Upper lobe of left lung (tissue), 6 donors: ENCODE results near the gene ITGB3. TPM values are rescaled to one million over a fixed set of nuclear protein-coding genes. Genes with fewer than 3 reads are reported as not detected.
"Not testable (repeated sequence)": the region's sequence is repeated elsewhere in the genome, so short reads cannot be mapped to it uniquely, and the experiment has no call there.

ENCODE experiments used
- ATAC-seq, 2 donors: fragments of 200-7000 bp; cut with Tn5 transposase; one replicate each; pipeline ENCODE4 v1.9.1; 2022; ENCODE audit warnings: mild to moderate bottlenecking in 2 of 2, moderate library complexity in 2 of 2; ENCODE audit not compliant: low FRiP score in 2 of 2
- DNase-seq, 2 donors: peaks; one replicate each; pipeline ENCODE4 v3.0.0-alpha.2; 2019 to 2020
- H3K27ac ChIP-seq, 4 donors: fragments of 200-600 bp; sonication (generic); one replicate each; pipeline ENCODE4 v1.5.1; 2016 to 2019
- H3K27me3 ChIP-seq, 4 donors: fragments of 200-600 bp; sonication (generic); one replicate each; pipeline ENCODE4 v1.5.1; 2017 to 2019
- H3K36me3 ChIP-seq, 4 donors: fragments of 200-600 bp; sonication (generic); one replicate each; pipeline ENCODE4 v1.5.1; 2016 to 2019
- H3K4me1 ChIP-seq, 4 donors: fragments of 200-600 bp; sonication (generic); one replicate each; pipeline ENCODE4 v1.5.1; 2018 to 2019
- H3K4me3 ChIP-seq, 4 donors: fragments of 200-600 bp; sonication (generic); one replicate each; pipeline ENCODE4 v1.5.1; 2017 to 2019; ENCODE audit warnings: mild to moderate bottlenecking in 2 of 4, moderate library complexity in 1 of 4
- H3K9me3 ChIP-seq, 4 donors: fragments of 200-600 bp; sonication (generic); one replicate each; pipeline ENCODE4 v1.5.1; 2018 to 2019
- CTCF ChIP-seq, 6 experiments: fragments of 450-650 bp in 4 of 6; fragments of 200-600 bp in 2 of 6; sonication (generic) in 2 of 6; IDR thresholded peaks; one replicate each; pipeline ENCODE4 v1.5.1; 2016 to 2019; ENCODE audit warnings: antibody characterized with exemption in 6 of 6
- EP300 ChIP-seq, 4 donors: sonication (generic); formaldehyde crosslinking; IDR thresholded peaks; one replicate each; pipeline ENCODE4 v1.5.1; 2017; ENCODE audit warnings: antibody characterized with exemption in 4 of 4, control low read depth in 2 of 4
- POLR2A ChIP-seq, 4 donors: fragments of 450-650 bp; IDR thresholded peaks; one replicate each; pipeline ENCODE4 v1.5.1; 2016 to 2017; ENCODE audit warnings: antibody characterized with exemption in 4 of 4, mild to moderate bottlenecking in 2 of 4
- POLR2AphosphoS5 ChIP-seq, 2 donors: sonication (generic); formaldehyde crosslinking; IDR thresholded peaks; one replicate each; pipeline ENCODE4 v1.5.1; 2017; ENCODE audit warnings: antibody characterized with exemption in 2 of 2
- WGBS, 2 donors: methylation state at CpG; one replicate each; pipeline ENCODE4 v1.1.5; 2017 to 2018; 5-methylcytosine and 5-hydroxymethylcytosine counted together
- total RNA-seq, 6 donors: library from RNA; depleted of rRNA in 4 of 6; stranded (reverse); fragments of >200 nt in 4 of 6; gene quantifications; one replicate each; pipeline versions ENCODE4 v1.1.0 to v1.2.1, GENCODE V29; 2016 to 2021
- donor health status: DM: no; HTN: no; CAD: no; lungs with moderate emphysema.
- donor health status: DM: no; HTN: yes; CAD: no; lungs with severe emphysema.

ITGB3 gene
- total RNA-seq, 6 donors from 2014 or later = 3.4 to 17.8 (median 9.8) TPM

DNA sequence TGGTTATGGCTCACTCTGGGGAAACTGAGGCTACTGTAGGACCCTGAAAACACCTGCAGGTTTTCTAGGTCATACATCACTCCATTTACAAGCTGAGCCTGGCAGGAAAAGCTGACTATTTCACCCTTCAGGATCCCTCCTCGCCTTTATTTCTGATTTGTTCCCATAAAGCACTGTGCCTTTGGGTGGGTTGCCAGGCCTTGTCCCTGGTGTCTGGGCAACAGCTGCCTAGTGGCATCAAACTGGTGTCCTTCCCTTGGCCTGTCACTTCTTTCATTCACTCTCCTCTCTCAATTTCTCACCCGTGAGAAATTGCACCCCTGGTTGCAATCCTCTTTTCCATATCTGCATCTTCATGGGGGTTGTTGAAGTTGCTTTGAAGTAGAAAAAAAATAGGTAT lies 42.8 kb upstream of the ITGB3 start:
- Histone ChIP-seq H3K9me3 (no peaks in the 10 kb centered on the region), H3K27ac (no peak overlapping the region), H3K36me3 (no peaks in the 10 kb centered on the region), H3K4me3 (no peak overlapping the region), H3K27me3 (no peaks in the 10 kb centered on the region), H3K4me1 (peaks cover 3 to 14% (median 5%) of the 10 kb centered on the region in 4 donors)
- TF ChIP-seq POLR2A (IDR thresholded peaks at IDR 0.05) (no peak), CTCF (IDR thresholded peaks at IDR 0.05) (no peak), EP300 (IDR thresholded peaks at IDR 0.05) (no peak), POLR2AphosphoS5 (IDR thresholded peaks at IDR 0.05) (no peak)
- ATAC-seq (no peak), DNase-seq (no peak)
- 87 to 88% methylated on average over 2 of the region's 2 CpGs for WGBS, 2 donors

- Histone ChIP-seq H3K36me3 (no peaks in the 10 kb centered on the region), H3K9me3 (no peaks in the 10 kb centered on the region), H3K27me3 (no peaks in the 10 kb centered on the region), H3K4me3 (no peak overlapping the region), H3K27ac (no peak overlapping the region), H3K4me1 (peaks cover 0 to 6% (median 2%) of the 10 kb centered on the region in 4 donors)
- ATAC-seq = no peak
- WGBS, 2 donors = 89 to 90% methylated on average over 2 of the region's 2 CpGs
- no peak for DNase-seq
- no peak for TF ChIP-seq CTCF (IDR thresholded peaks at IDR 0.05)
- no peak for TF ChIP-seq POLR2AphosphoS5 (IDR thresholded peaks at IDR 0.05)
- no peak for TF ChIP-seq EP300 (IDR thresholded peaks at IDR 0.05)
- TF ChIP-seq POLR2A (IDR thresholded peaks at IDR 0.05) = no peak
These were observed 41.2 kb upstream of the ITGB3 start for GRCh38 chr17:47212458-47212857.

- Histone ChIP-seq H3K4me3 (no peak overlapping the region), H3K27me3 (no peaks in the 10 kb centered on the region), H3K36me3 (no peaks in the 10 kb centered on the region), H3K4me1 (peaks cover 0 to 6% (median 2%) of the 10 kb centered on the region in 4 donors), H3K27ac (no peak overlapping the region), H3K9me3 (no peaks in the 10 kb centered on the region)
- no peak for ATAC-seq
- no peak for TF ChIP-seq EP300 (IDR thresholded peaks at IDR 0.05)
- TF ChIP-seq POLR2AphosphoS5 (IDR thresholded peaks at IDR 0.05) = no peak
- no peak for TF ChIP-seq POLR2A (IDR thresholded peaks at IDR 0.05)
- TF ChIP-seq CTCF (IDR thresholded peaks at IDR 0.05) = no peak
- DNase-seq = no peak
- 79 to 80% methylated on average over 4 of the region's 4 CpGs for WGBS, 2 donors
These were observed 40.1 kb upstream of the ITGB3 start for GRCh38 chr17:47213540-47213939.

DNA sequence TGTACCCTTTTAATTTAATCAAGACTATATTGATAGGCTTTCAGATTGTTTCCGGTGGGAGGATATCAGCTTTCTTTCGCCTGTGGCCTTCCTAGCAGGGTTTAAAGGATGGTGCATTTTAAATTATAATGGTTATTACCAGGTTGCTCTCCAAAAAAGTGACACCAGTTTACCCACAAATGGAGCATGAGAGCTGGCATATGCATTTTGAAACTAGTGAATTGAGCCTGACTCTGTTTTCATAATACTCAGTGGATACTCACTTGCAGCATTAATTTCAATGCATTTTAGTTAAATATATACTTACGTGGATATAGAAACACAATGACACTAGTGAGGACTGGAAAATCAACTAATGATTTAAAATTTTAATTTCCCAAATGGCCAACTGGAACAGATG lies 38.7 kb upstream of the ITGB3 start:
- ATAC-seq = no peak
- Histone ChIP-seq H3K27me3 (no peaks in the 10 kb centered on the region), H3K36me3 (no peaks in the 10 kb centered on the region), H3K4me1 (peaks cover 0 to 6% (median 2%) of the 10 kb centered on the region in 4 donors), H3K27ac (no peak overlapping the region), H3K9me3 (no peaks in the 10 kb centered on the region), H3K4me3 (no peak overlapping the region)
- TF ChIP-seq EP300 (IDR thresholded peaks at IDR 0.05) (no peak), POLR2A (IDR thresholded peaks at IDR 0.05) (no peak), POLR2AphosphoS5 (IDR thresholded peaks at IDR 0.05) (no peak), CTCF (IDR thresholded peaks at IDR 0.05) (no peak)
- 87 to 96% methylated on average over 3 of the region's 3 CpGs for WGBS, 2 donors
- no peak for DNase-seq

DNA sequence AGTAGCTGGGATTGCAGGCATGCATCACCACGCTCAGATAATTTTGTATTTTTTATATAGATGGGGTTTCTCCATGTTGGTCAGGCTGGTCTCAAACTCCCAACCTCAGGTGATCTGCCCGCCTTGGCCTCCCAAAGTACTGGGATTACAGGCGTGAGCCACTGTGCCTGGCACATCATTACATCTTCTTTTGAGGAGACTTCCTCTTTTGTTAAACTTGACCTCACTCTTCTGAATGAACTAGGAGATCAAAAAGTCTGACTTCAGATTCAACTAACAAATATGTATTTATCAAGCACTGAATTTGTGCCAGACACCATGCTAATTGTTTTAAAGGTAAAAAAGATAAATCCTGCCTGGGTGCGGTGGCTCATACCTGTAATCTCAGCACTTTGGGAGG lies 36.8 kb upstream of the ITGB3 start:
- not testable (repeated sequence) for H3K9me3 ChIP-seq, H3K27me3 ChIP-seq, ATAC-seq, DNase-seq, H3K36me3 ChIP-seq, H3K4me3 ChIP-seq, H3K4me1 ChIP-seq, H3K27ac ChIP-seq
- 91 to 94% methylated on average over 4 of the region's 4 CpGs for WGBS, 2 donors

DNA sequence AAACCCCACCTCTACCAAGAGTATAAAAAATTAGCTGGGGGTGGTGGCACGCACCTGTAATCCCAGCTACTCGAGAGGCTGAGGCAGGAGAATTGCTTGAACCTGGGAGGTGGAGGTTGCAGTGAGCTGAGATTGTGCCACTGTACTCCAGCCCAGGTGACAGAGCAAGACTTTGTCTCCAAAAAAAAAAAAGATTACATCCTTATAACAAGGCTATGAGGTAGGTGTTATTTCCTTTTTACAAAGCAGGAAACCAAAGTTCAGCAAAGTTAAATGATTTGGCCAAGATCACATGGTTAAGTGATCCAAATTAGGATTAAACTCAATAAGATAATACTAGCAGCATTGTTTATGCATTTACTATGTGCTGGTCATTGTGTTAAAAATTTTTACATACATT lies 36.3 kb upstream of the ITGB3 start:
- ATAC-seq = not testable (repeated sequence)

More for the DNA sequence above, 36.3 kb upstream of the ITGB3 start:
- H3K27me3 ChIP-seq, H3K27ac ChIP-seq, DNase-seq, H3K4me1 ChIP-seq, H3K4me3 ChIP-seq, H3K36me3 ChIP-seq, H3K9me3 ChIP-seq: not testable (repeated sequence)
- 86 to 94% methylated on average over 2 of the region's 2 CpGs for WGBS, 2 donors
